Umbilical cord (tissue), 2 donors: ENCODE data around the gene STARD10. TPM values are rescaled to one million over a fixed set of nuclear protein-coding genes. Genes with fewer than 3 reads are reported as not detected.
A peak's percentile ranks its signal among the peaks of the same experiment; 100 is the strongest.

Experiments used
- DNase-seq: peaks from one replicate; pipeline ENCODE4 v3.0.0-alpha.2; 2015; ENCODE audit warnings: low spot score
- total RNA-seq: library from RNA; depleted of rRNA; stranded (reverse); fragments of >200 nt; gene quantifications from one replicate; pipeline ENCODE4 v1.2.3, GENCODE V29; 2014; ENCODE audit warnings: low replicate concordance; ENCODE audit not compliant: insufficient read depth

Gene STARD10
- total RNA-seq, 1 donor from 2014 or later: 56.1 TPM

GRCh38 chr11:72745511-72745910 lies 48.3 kb downstream of the STARD10 start:
- DNase-seq: no peak

DNA sequence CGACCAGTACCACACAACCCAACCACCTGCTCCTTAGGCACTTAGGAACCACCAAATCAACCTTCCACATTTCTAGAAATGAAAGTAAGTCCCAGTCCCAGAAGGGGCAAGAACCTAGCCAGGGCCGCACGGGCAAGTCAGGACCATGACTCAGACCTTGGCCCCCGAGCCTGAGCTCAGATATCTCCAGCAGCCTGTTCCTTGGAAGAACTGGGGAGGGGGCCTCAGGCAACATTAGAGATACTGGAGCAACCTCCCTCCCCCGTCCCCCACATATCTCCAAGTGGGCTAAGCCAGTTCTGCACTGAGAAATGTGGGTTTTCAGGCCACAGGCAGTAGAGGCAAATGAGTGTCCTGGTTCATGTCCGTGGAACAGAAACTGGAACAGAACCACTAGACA lies 49.4 kb downstream of the STARD10 start:
- DNase-seq: no peak

- no peak for DNase-seq
These were observed 50.3 kb downstream of the STARD10 start for GRCh38 chr11:72743321-72744221.

- DNase-seq: no peak
These were observed 51.1 kb downstream of the STARD10 start for GRCh38 chr11:72742513-72743320.

- no peak for DNase-seq
These were observed 51.9 kb downstream of the STARD10 start for GRCh38 chr11:72741849-72742512.

DNA sequence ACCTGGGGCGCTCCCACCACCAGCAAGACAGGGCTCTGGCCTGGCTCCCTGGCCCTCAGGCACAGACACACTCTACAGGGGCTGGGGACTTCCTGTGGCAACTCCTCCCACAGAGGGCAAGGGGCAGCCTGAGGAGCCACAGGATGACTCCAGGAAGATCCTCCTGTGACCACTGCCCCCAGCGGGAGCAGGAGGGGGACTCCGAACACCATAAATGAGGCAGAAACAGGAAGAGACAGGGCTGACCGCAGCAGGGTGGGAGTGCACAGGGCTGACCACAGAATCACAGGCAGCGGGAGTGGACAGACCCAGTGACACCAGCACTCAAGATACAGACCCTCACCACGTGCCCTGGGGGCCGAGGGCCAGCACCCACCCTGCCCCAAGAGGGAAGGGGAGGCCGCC lies 52.4 kb downstream of the STARD10 start:
- no peak for DNase-seq

DNA sequence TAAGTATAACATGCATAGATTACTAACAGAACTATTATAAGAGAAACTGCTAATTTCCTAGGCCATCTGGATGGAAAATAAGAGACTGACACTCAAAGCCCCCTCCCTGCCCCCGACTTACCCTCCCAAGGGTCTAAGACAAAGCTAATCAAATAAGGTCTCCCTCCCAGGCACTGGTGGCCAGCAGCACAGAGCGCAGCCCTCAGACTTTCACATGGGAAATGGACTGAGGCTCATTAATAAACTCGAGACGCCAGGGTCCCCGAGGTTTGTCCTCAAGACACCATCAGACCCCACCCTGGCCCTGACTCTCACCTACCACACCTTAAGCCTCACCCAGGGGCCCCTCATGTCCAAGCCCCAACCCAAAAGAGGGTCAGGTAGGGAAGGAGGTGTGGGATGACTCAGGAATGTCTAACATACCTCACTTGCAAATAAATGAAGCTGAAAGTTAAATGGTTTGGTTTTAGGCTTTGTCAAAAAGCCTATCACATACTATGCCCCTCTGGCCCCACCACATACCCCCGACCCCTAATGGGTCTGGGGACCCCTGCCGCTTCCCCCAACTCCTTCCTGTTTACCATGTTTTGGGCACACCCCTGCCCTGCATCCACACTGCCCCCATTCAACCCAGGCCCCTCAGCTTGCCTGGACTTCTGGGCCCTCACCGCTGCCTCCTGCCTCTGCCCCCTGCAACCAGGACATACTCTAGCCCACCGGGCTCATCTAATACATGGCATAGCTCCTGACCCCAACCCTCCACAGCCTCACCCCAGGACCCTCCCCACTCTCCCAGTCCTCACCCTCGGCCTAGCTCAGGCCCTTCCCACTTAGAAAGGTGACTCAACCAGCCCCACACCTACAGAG lies 53.1 kb downstream of the STARD10 start:
- no peak for DNase-seq

GRCh38 chr11:72740060-72740424 lies 53.8 kb downstream of the STARD10 start:
- DNase-seq: no peak

GRCh38 chr11:72739240-72740059 lies 54.4 kb downstream of the STARD10 start:
- DNase-seq: no peak

DNA sequence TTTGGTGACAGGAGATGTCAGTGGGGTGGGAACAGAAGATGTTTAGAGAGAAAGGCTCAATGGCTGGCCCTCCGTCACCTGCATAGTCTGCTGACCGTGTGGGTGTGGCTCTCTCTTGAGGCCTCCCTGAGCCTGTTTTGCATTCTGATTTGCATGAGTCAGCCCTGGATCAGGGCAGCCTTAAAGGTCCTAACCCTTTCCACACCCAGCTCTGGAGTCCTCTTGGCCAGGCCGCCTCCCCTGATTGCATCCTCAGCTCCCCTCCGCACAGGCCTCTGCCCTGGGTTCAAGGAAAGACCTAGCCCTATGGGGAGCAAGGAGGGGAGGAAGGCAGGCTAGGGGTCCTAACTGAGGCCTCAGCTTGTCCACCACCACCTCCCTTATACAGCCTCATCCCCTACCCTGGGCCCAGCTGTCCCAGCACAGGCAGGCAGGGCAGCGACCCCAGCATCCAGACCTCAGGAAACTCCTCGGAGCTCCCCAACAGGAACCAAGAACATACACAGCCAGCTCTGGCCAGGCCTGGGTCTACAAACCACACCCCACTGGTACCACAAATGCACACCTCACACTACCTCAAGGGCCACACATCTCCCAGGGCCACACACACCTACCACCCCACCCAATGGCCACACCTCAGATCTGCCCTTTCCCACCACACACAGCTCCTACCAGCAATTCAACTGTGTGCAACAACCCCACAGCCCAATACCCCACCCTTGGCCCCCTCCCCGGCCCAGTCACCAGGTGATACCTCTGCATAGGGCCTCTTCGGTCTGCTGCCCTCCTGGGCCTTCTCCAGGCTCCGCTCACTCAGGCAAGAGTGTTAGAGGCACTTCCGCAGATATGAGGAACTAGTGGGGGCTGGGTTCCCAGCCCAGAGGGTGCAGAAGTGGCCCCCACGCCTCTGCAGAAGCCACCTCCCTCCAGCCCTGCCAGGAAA lies 55.4 kb downstream of the STARD10 start:
- peak; percentile 46 for DNase-seq

DNA sequence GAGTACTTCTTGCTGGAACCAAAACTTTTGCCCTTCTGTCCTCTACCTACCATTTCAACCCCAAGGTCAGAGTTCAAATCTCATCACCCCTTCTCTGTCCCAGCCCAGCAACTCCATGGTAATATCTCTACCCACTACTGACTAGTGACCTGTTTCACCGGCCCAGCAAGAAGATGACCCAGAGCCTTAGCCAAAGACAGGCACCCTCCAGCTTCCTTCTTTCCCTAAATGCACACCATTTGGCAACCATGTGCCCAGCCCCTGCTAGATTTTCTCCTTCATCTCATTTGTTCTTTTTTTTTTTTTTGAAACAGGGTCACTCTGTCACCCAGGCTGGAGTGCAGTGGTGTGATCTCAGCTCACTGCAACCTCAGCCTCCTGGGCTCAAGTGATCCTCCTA lies 56.5 kb downstream of the STARD10 start:
- DNase-seq: no peak

- DNase-seq: no peak
These were observed 57.3 kb downstream of the STARD10 start for GRCh38 chr11:72736452-72737069.

GRCh38 chr11:72735495-72736027 lies 58.3 kb downstream of the STARD10 start:
- DNase-seq: peak; percentile 90

DNA sequence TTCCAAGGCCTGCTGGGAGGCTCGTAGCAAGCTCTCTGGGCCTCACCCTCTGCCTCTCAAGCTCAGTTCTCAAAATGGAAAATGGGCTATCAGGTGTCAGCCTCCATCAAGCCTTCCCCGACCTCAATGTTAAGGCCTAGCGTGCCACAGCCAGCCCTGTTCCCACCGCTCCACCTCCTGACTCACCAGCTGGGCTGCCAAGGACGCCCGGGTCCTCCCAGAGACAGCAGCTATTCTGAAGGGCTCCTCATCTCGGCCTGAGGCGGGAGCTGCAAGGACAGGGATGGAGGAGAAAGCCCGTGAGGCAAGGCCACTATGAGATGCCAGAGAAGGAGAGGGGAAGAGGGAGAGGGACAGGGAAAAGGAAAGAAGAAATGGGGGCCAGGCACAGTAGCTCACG lies 61.5 kb downstream of the STARD10 start:
- no peak for DNase-seq

DNA sequence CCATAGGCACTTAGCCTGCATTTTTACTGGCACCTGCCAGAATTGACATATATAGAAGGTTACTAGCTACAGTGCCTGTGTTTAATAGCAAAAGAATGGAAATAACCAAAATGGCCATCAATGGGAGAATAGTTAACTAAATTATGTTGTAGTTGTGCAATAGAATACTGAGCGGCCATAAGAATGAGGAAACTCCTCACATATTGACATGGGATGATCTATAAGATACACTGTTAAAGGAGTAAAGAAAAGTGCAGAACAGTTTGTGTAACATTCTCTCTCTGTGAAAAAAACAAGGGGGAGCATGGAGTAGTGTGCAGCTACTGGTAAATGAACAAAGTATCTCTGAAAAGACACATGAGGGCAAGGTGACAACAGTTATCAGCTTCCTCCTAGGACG lies 63.1 kb downstream of the STARD10 start:
- no peak for DNase-seq

GRCh38 chr11:72730243-72730642 lies 63.6 kb downstream of the STARD10 start:
- DNase-seq: no peak

GRCh38 chr11:72727521-72727920 lies 66.3 kb downstream of the STARD10 start:
- DNase-seq: no peak
